PC-3 (cell line): ENCODE data around the gene GPR183. TPM values are rescaled to one million over a fixed set of nuclear protein-coding genes. Genes with fewer than 3 reads are reported as not detected.
A peak's percentile ranks its signal among the peaks of the same experiment; 100 is the strongest.

Experiments used
- ATAC-seq: fragments of 200-7000 bp; cut with Tn5 transposase; 2 replicates; pipeline ENCODE4 v1.9.1; 2020; ENCODE audit warnings: mild to moderate bottlenecking, moderate library complexity
- BruUV-seq: library from RNA; stranded (reverse); fragments of 400-500 nt; replicated peaks from 2 replicates; lab custom pipeline; 2021; lab: Mats Ljungman, UMichigan
- CTCF ChIA-PET: fragments of 300-600 bp; sonication (Branson Sonifier 250); formaldehyde crosslinking; loops from one replicate; lab custom pipeline; 2022; ENCODE audit warnings: antibody characterized with exemption; lab: Charles Lee
- POLR2A ChIA-PET: fragments of 300-600 bp; sonication (Branson Sonifier 250); formaldehyde crosslinking; loops from one replicate; lab custom pipeline; 2022; ENCODE audit warnings: antibody characterized with exemption; ENCODE audit not compliant: unreplicated experiment; lab: Charles Lee
- DNase-seq: peaks from one replicate; pipeline ENCODE4 v3.0.0-alpha.2; 2015
- H2AFZ ChIP-seq: fragments of 300-600 bp; sonication (generic); 2 replicates; pipeline ENCODE4 v1.6.0; 2016; ENCODE audit warnings: antibody characterized with exemption, low read length
- H3F3A ChIP-seq: fragments of 300-600 bp; sonication (generic); one replicate; pipeline ENCODE4 v1.6.0; 2017; ENCODE audit warnings: antibody characterized with exemption, low read length, control low read depth, mild to moderate bottlenecking; ENCODE audit not compliant: unreplicated experiment
- H3K27ac ChIP-seq: fragments of 300-600 bp; sonication (generic); 2 replicates; pipeline ENCODE4 v1.5.1; 2016; ENCODE audit warnings: mild to moderate bottlenecking, low read length
- H3K27me3 ChIP-seq: fragments of 300-600 bp; sonication (generic); 2 replicates; pipeline ENCODE4 v1.6.1; 2016; ENCODE audit warnings: low read length, mixed read lengths
- H3K36me3 ChIP-seq: fragments of 300-600 bp; sonication (generic); 2 replicates; pipeline ENCODE4 v1.6.1; 2016; ENCODE audit warnings: low read depth, mixed run types, low read length, mixed read lengths
- H3K4me1 ChIP-seq: fragments of 300-600 bp; sonication (generic); 2 replicates; pipeline ENCODE4 v1.5.1; 2016; ENCODE audit warnings: low read length; ENCODE audit not compliant: insufficient read depth
- H3K4me2 ChIP-seq: fragments of 300-600 bp; sonication (generic); 2 replicates; pipeline ENCODE4 v1.6.0; 2016; ENCODE audit warnings: low read length
- H3K4me3 ChIP-seq: fragments of 300-600 bp; sonication (generic); 2 replicates; pipeline ENCODE4 v1.5.1; 2016; ENCODE audit warnings: mild to moderate bottlenecking, low read length, mixed read lengths
- H3K79me2 ChIP-seq: fragments of 300-600 bp; sonication (generic); 2 replicates; pipeline ENCODE4 v1.6.1; 2017; ENCODE audit warnings: low read length, mixed read lengths
- H3K9ac ChIP-seq: fragments of 300-600 bp; sonication (generic); 2 replicates; pipeline ENCODE4 v1.6.0; 2016; ENCODE audit warnings: mild to moderate bottlenecking, low read length
- H3K9me2 ChIP-seq: fragments of 300-600 bp; sonication (generic); replicated peaks from 2 replicates; pipeline ENCODE4 v1.6.1; 2016; ENCODE audit warnings: mixed run types, low read length, mixed read lengths
- H3K9me3 ChIP-seq: fragments of 300-600 bp; sonication (generic); 2 replicates; pipeline ENCODE4 v1.6.1; 2016; ENCODE audit warnings: low read length, mixed read lengths
- H4K20me1 ChIP-seq: fragments of 300-600 bp; sonication (generic); 2 replicates; pipeline ENCODE4 v1.6.1; 2016; ENCODE audit warnings: low read length, mixed read lengths
- EZH2 ChIP-seq: fragments of 300-600 bp; sonication (generic); IDR thresholded peaks from one replicate; pipeline ENCODE4 v1.6.1; 2017; ENCODE audit warnings: antibody characterized with exemption, mild to moderate bottlenecking, low read length; ENCODE audit not compliant: unreplicated experiment
- EZH2phosphoT487 ChIP-seq: fragments of 300-600 bp; sonication (generic); IDR thresholded peaks from 2 replicates; pipeline ENCODE4 v1.6.1; 2018; ENCODE audit warnings: mild to moderate bottlenecking, antibody characterized with exemption, low read length, borderline replicate concordance
- intact Hi-C: fragments of 100-400 bp; cut with micrococcal nuclease; formaldehyde crosslinking; loops from 2 replicates; pipeline ENCODE4 v1.9.0; 2023
- total RNA-seq: library from RNA; depleted of rRNA; stranded (reverse); fragments of >200 nt; gene quantifications from 2 replicates; pipeline ENCODE4 v1.2.3, GENCODE V29; 2014
- TF ChIP-seq, protein P1 (sequence below): fragments of 300-600 bp; sonication (generic); conservative IDR thresholded peaks from 2 replicates; pipeline ENCODE4 v1.5.1; 2017; ENCODE audit warnings: antibody characterized with exemption, low read depth, mild to moderate bottlenecking, low read length

Gene GPR183
- total RNA-seq, 1 experiment from 2014 or later, result not detected

GRCh38 chr13:99311748-99312492, 4.7 kb upstream of the GPR183 start:
- Histone ChIP-seq H3K27me3 (no peaks in the 10 kb centered on the region), H2AFZ (no peak overlapping the region), H3F3A (no peaks in the 10 kb centered on the region), H3K4me1 (peaks cover 33% of the 10 kb centered on the region), H3K27ac (no peak overlapping the region), H3K9me3 (no peaks in the 10 kb centered on the region), H3K9me2 (no peaks in the 10 kb centered on the region), H3K4me3 (no peak overlapping the region), H4K20me1 (no peaks in the 10 kb centered on the region), H3K4me2 (no peak overlapping the region), H3K9ac (no peak overlapping the region), H3K79me2 (no peaks in the 10 kb centered on the region; the same call in 1 of the 2 replicates), H3K36me3 (no peaks in the 10 kb centered on the region)
- BruUV-seq, result no TSS peak
- ChIA-PET POLR2A (no interaction called here), CTCF (no interaction called here)
- DNase-seq (no peak), ATAC-seq (no peak)
- intact Hi-C loops, result no loop called here
- TF ChIP-seq EZH2phosphoT487 (no peak), EZH2 (no peak)
- TF ChIP-seq, protein P1, sequence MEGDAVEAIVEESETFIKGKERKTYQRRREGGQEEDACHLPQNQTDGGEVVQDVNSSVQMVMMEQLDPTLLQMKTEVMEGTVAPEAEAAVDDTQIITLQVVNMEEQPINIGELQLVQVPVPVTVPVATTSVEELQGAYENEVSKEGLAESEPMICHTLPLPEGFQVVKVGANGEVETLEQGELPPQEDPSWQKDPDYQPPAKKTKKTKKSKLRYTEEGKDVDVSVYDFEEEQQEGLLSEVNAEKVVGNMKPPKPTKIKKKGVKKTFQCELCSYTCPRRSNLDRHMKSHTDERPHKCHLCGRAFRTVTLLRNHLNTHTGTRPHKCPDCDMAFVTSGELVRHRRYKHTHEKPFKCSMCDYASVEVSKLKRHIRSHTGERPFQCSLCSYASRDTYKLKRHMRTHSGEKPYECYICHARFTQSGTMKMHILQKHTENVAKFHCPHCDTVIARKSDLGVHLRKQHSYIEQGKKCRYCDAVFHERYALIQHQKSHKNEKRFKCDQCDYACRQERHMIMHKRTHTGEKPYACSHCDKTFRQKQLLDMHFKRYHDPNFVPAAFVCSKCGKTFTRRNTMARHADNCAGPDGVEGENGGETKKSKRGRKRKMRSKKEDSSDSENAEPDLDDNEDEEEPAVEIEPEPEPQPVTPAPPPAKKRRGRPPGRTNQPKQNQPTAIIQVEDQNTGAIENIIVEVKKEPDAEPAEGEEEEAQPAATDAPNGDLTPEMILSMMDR, result no peak

DNA sequence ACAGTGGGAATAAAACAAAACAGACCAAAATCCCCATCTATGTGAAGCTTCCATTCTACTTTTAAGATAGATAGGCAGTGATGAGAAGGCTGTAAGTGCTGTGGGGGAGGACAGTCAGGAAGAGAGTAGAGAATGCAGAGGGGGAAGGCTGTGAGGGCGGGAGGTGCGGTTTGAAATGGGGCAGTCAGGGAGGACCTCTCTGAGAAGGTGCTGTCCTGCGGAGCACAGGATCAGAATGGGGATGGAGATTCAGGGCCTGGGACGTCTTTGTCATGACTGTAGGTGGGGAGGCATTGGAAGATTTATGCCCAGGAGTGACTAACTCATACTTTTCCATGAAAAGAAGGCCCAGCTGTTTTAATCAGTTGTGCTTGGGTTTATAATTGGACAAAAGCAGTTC, 3.9 kb upstream of the GPR183 start:
- Histone ChIP-seq H4K20me1 (no peaks in the 10 kb centered on the region), H3K79me2 (no peaks in the 10 kb centered on the region; the same call in 1 of the 2 replicates), H3F3A (no peaks in the 10 kb centered on the region), H3K36me3 (no peaks in the 10 kb centered on the region), H2AFZ (no peak overlapping the region), H3K4me1 (peaks cover 33% of the 10 kb centered on the region), H3K27ac (peak overlapping the region; percentile 64; the same call in 1 of the 2 replicates), H3K9me2 (no peaks in the 10 kb centered on the region), H3K9ac (no peak overlapping the region), H3K4me3 (no peak overlapping the region), H3K27me3 (no peaks in the 10 kb centered on the region), H3K4me2 (no peak overlapping the region), H3K9me3 (no peaks in the 10 kb centered on the region)
- ATAC-seq (no peak), DNase-seq (no peak)
- ChIA-PET CTCF (no interaction called here), POLR2A (interaction anchor here (0.6 kb wide), 1 partner anchor 23 kb away, joined by 3 read pairs; no protein-coding TSS in a partner anchor)
- intact Hi-C loops, result no loop called here
- BruUV-seq, result no TSS peak
- no peak for TF ChIP-seq EZH2
- TF ChIP-seq EZH2phosphoT487, result no peak
- TF ChIP-seq, protein P1, result no peak
